Measurements from ENCODE around the gene METTL4.

Gene METTL4, protein sequence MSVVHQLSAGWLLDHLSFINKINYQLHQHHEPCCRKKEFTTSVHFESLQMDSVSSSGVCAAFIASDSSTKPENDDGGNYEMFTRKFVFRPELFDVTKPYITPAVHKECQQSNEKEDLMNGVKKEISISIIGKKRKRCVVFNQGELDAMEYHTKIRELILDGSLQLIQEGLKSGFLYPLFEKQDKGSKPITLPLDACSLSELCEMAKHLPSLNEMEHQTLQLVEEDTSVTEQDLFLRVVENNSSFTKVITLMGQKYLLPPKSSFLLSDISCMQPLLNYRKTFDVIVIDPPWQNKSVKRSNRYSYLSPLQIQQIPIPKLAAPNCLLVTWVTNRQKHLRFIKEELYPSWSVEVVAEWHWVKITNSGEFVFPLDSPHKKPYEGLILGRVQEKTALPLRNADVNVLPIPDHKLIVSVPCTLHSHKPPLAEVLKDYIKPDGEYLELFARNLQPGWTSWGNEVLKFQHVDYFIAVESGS

DNA sequence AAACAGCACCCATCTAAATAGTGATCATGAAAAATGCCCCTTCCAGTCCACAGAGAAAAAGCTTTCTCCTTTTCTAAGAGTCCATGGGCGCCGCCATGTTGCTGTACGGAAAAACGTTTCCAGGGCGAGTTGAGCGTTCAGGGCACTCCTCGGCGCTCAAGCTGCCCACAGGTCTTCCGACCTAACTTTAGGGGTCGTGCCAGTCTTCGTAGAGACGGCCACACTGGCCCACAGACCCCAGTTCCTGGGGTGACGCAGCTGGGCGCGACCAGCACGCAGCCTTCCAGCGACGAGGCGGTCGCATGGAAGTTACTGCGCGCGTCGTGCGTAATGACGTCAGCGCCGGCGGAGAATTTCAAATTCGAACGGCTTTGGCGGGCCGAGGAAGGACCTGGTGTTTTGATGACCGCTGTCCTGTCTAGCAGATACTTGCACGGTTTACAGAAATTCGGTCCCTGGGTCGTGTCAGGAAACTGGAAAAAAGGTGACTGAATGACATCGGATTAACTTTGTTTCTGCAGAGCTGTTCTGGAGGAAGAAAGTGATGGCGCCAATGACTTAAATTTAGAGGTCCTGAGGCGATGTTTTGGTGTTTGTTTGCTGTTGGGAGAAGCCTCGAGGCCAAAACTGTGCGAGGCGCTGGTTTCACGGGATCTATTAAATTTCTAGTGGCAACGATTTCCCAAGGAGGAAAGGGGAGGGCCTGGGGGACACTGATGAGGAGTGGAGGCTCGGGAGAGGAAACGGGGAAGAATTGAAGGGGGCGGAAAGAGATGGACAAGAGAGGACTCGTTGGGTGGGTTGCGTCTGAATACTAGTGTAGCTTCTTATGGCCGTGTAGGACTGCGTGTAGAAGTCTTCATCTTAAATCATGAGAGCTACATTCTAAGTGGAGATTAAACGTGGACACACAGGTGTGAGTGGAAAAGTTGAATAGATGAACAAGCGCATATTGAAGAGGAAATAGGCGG, at the start of gene METTL4, which contains the start of gene NDC80:
Gene METTL4, minus strand, starts transcription at position 306 of the 971 bp plus-strand sequence. CDS start 4,289 bp downstream, outside the sequence.
Gene NDC80, plus strand, starts transcription at position 358 of the 971 bp plus-strand sequence. CDS start 1,429 bp downstream, outside the sequence.
- peak; percentile 69 to 71 for DNase-seq (ENCODE audit: low read depth in 2 of 2)

DNA sequence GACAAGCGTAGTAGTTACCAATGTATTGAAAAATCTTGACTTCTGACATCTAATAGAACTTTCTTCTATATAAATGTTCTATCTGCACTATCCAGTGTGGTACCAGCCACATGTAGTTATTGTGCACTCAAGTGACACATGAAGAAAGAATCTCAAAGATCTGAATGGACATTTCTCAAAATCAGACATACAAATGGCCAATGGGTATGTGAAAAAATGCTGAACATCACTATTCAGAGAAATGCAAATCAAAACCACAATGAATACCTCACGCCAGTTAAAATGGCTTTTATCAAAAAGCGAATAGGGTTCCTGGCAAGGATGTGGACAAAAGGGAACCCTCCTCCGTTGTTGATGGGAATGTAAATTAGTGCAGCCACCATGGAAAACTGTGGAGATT, 46.7 kb upstream of the METTL4 start:
- no peak for DNase-seq (ENCODE audit: low read depth in 2 of 2)

DNA sequence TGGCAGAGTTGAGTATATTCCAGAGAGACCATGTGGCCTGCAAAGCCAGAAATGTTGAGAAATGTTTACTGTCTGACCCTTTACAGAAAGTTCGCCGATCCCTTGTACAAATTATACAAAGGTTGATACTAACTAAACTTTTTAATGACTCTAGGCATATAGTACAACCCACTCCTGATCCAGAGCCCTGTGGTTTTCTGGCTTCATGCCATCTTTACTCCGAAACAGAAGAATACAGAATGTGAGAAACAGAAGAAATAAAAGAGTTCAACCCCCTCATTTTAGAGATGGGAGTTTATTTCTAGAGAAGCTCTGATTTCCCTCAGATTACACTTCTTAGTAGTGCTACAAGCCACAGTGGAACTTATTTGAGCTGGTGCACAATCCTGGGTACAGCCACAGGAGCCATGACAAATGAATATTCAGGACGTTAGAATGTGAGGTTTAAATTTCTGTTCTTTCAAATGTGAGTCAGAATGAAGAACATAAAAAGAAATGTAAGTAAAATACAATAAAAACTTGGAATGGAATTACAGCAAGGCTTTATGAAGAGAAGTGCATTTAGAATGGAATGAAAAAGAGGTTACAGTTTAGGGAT, 46.2 kb upstream of the METTL4 start:
- DNase-seq (ENCODE audit: low read depth in 2 of 2), result no peak

DNA sequence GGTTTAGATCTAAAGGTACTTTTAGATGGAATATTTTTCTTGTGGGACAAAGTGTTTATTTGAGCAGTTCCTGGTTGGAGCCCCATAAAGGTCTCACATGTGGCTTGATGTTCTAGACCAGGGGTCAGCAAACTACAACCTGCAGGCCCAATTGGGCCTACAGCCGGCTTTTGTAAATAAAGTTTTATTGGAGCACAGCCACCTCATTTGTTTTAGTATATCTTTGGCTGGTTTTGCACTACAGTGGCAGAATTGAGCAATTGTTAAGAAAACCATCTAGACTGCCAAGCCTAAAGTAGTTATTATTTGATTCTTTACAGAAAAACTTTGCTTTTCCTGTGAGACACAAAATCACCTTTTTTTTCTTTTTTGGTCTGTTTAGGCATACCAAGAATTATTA, 41.7 kb upstream of the METTL4 start:
- DNase-seq (ENCODE audit: low read depth in 2 of 2), result no peak

DNA sequence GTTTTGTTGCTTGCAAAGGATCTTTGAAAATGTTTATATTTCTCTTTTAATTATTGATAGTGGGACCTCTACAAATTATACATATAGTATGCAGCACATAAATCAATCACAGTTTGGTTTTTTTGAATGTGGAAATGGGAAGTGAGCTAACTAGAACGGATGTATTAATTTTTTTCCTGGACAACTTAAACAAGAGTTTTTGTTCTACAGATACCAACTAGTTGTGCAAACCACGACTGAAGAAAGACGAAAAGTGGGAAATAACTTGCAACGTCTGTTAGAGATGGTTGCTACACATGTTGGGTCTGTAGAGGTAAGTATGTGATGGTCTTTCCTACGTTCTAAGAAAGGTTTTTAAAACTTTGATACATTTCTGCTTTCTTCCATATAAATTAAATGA, 39.2 kb upstream of the METTL4 start:
- DNase-seq (ENCODE audit: low read depth in 2 of 2), result no peak

DNA sequence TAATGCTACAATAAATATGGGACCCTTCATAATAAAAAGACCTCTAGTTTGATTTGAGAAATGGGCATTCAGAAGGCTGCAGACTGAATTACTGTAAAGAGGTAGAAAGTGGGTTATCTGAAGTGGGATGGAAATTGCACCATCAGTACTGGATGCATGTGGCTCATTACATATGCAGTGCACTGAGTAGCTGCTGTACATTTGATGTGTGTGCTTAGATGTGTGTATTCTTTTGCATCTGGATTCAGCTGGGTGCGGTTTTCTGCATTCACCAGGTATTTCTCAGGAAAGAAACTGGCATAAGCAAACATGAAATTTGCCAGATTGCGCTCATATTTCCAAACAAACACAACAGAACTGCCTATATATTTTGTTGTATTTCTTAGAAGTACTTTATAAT, 38.3 kb upstream of the METTL4 start:
- no peak for DNase-seq (ENCODE audit: low read depth in 2 of 2)

DNA sequence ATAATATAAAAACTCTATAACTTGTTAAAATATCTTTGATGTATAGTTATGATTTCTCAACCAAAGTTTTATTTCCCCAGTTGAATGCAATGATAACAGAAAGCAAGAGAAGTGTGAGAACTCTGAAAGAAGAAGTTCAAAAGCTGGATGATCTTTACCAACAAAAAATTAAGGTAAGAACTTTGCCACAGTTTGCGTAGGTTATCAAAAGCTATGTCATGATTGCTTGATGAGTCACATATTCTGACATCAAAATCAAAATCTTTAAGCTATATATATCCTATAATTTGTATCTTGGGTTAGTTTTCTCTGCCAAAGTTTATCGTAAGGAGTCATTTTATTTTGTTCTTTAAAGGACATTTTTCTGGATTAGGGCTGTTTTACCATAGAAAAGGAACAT, 35.0 kb upstream of the METTL4 start:
- DNase-seq (ENCODE audit: low read depth in 2 of 2), result no peak

DNA sequence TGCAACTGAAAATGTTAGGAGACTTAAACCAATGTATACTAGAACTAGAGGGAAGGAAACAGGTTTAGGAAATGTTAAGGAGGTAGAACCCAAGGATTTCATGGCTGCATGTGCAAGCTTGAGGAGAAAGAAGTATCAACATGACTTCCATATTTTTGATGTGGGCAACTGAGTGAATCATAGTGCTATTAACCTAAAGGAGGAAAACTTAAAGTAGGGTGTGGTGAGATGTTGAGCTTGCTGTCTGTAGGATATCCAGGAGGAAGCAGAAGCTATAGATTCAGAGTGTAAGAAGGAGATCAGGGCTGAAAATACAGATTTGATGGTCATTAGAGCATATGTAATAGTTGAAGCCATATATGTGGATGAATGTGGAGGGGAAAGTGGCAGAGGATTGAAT, 31.5 kb upstream of the METTL4 start:
- no peak for DNase-seq (ENCODE audit: low read depth in 2 of 2)

DNA sequence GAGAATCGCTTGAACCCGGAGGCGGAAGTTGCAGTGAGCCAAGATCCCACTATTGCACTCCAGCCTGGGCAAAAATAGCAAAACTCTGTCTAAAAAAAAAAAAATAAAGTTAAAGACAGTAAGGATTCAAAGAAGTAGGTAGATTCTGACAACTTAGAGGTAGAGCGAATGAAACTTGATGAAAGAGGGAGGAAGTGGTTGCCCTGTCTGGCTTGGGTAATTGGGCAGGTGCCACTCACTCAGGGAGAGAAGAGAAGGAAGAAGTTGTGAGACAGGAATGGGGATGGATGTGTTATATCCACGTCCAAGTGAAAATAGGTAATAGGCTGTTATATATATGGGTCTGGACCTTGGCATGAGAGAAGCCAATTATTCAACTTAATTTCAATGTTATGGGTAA, 26.3 kb upstream of the METTL4 start:
- DNase-seq (ENCODE audit: low read depth in 2 of 2), result no peak

DNA sequence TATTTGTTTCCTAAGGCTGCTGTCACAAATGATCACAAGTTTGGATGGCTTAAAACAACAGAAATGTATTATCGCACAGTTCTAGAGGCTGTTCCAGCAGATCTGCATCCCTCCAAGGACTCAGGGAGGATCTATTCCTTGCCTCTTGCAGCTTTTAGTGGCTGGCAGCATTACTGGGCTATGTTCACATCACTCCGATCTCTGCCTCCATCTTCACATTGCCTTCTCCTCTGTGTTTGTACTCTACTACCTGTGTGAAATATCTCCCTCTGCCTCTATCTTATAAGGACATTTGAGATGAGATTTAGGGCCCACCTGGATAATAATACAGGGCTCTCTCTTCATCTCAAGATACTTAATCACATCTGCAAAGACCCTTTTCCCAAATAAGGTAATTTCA, 19.0 kb upstream of the METTL4 start:
- DNase-seq (ENCODE audit: low read depth in 2 of 2), result no peak

DNA sequence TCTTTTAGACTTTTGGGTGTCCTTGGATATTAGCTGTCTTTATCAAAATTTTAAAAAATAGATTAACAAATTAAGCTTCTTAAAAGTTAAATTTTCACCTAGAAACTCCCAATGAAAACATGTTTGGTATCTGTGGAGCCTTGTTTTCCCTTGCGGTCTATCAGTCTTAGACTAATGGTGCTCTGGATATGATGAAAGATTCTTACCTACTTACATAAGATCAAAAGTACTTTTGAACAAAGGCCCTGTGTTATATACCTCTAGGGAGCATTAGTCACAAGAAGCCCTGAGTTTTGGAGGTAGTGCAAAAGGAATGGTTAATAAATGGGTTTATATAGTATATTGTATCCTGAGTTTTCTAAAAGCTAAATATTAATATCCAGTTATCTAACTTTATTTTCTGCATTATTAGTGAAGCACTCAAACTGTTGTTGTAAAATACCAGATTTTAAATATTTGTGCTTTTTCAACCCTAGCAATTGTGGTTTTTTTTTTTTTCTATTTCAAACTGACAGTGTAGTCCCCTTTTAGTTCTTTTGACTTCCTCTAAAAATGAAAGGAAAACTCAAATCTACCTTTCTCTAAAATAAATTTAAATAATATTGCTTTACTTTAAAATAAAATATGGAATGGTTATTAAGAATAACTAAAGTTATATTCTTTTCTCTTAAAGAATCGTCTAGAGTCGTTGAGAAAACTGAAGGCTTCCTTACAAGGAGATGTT, 18.2 kb upstream of the METTL4 start:
- DNase-seq (ENCODE audit: low read depth in 2 of 2), result no peak

DNA sequence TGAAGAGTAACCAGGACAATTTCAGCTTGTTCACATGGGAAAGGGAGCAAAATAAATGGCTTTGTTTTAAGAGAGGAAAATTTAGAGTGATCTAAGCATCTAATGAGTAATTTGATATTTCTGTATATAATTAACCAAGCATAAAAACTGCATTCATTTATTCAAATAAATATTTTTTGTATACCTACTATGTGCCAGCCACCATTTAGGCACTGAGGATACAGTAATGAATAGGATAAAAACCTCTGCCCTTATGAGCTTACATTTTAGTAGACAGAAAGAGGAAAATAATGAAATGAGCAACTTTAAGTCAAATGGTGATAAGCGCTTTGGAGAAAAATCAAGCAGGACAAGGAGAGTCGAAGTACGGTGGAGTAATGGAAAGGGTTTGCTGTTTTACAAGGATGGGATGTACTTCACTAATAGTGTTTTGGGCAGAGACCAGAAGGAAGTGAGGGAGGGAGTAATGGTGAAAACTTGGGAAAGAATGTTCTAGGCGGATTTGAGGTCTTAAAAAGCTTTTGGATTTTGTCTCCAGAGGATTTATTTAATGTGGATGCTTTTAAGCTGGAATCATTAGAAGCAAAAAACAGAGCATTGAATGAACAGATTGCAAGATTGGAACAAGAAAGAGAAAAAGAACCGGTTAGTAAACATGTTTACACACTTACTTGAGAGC, 17.5 kb upstream of the METTL4 start:
- DNase-seq (ENCODE audit: low read depth in 2 of 2), result no peak

DNA sequence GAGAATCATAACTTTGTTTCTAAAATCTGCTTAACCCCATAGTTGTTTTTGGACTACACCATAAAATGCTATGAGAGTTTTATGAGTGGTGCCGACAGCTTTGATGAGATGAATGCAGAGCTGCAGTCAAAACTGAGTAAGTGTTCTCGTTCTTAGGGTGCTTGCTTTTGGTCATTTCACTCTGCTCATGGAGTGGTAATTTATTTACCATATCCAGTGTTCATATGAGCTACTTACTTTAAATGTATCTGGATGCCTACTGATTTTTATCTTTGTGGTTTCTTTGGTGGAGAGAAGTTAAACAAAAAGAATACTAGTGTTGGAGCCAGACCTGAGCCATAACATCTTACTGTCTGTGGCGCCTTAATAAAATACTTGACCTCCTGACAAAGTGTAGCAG, 16.5 kb upstream of the METTL4 start:
- no peak for DNase-seq (ENCODE audit: low read depth in 2 of 2)

DNA sequence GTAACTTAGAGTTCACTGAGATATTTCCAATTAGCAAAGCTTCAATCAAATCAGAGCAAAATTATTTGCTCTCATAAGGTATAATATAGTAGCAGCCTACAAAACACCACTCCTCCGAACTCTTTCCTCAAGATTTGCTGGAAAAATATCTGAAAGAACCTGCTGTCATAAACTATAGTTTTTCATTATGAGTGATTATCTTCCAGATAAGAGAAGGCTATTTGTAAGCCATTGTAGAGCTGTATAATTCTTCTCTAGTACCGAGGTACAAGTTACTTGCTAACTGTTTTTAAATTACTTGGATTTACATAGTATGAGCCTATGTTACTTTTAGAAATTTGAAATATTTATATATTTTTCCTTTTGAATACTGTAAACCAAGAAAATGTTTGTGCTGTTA, 2.1 kb upstream of the METTL4 start:
- DNase-seq (ENCODE audit: low read depth in 2 of 2), result no peak

DNA sequence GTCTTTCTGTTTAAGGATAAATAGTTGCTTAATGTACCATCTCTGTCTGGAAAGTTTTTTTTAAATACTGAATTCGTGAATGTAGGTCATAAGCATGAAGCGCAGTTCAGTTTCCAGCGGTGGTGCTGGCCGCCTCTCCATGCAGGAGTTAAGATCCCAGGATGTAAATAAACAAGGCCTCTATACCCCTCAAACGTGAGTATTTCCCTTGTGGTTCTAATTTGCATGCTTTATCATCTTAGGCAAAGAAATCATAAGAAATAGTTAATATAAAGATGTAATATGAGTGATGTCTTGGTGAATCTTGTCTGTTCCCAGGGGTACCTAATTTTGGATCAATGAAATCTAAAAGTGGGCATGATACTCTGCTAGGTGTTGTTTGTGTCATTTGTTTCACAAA, 1.6 kb upstream of the METTL4 start:
- no peak for DNase-seq (ENCODE audit: low read depth in 2 of 2)

DNA sequence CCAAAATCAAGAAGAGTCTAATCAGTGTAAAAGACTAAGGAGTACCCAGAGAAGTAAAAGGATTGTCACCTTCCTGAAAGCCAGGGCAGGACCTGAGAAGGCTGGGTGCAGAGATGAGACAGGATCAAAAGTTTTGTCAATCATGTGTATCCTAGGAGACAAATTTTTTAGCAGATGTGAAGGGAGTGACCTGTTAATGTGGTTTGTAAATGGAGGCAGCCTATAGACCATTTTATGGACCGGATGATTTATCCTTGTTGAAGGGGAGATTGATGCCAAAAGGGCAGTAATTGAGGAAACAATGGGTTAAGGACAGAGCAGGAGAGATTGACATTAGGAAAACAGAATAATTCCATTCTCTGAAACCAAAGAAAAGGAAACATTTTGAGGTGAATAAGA, 865 bp upstream of the METTL4 start:
- DNase-seq (ENCODE audit: low read depth in 2 of 2), result no peak

DNA sequence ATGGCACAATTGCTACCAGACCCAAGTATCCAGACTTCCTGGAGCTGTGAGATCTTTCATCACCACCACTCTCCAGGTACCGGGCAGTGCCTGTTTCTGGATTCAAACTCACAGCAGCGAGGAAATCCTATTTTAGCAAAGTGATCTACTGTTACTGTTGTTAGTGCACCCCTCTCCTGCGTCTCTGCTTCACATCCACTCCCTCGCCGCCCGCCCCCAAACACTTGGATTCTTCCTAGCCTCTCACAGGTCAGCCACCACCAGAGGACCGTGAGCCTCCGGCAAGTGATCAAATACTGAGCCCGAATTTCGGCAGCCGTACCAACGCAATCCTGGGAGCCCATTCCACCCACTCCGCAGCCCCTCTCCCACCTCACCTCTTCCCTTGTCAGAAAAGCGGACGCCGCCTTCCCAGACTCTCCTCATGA, 519 bp downstream of the METTL4 start:
- DNase-seq (ENCODE audit: low read depth in 2 of 2), result peak in 1 of 2 donors; percentile 40

DNA sequence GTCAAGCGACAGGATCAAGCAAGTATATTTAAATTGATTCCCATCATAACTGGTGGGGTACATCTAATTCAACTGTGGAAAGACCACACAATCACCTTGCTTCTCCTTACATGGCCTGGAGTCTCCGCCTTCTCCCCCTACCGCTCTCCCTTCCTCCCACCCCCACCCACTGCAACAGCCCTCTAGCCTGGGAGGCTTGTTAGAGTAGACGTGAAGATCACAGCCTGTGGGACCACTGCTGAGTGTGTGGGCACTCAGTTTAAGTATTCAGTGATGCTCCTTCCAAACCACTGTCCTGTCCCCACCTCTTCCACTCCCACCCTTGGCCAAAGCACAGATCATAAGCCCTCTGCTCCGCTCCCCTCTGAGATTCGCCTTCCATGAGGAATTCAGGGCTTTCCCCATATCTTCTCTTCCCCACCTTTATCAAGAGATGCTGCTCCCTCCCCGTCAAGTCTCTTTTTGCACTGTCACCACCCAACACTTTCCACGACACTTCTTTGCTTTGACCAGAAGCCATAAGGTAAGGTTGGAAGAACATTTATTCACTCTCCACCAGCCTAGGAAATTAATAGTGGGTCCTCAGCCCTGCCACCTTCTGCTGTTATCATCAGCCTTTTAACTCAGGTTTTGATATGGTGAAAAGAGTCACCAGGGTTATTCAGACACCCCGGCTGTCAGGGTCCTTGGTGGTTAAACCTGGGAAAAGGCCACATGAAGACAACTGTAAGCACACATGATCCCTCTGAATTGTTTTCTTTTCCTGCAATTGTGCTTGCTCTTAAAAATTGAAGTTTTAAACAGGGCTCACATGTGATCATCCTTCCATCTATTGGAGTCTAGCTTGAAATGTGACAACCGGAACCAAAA, 1.7 kb downstream of the METTL4 start:
- no peak for DNase-seq (ENCODE audit: low read depth in 2 of 2)

DNA sequence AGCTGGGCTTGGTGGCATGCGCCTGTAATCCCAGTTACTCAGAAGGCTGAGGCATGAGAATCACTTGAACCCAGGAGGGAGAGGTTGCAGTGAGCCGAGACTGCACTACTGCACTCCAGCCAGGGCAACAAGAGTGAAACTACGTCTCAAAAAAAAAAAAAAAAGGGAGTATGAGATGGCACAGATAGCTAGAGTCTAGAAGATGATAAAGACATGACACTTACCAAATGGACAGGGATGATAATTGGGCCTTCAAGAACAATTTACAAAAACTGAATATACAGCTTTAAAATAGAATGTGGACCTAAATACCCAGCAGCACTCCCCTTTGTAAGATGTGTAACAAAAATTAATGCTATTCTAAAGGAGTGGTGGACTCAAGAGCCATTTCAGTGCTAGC, 2.7 kb downstream of the METTL4 start:
- no peak for DNase-seq (ENCODE audit: low read depth in 2 of 2)

DNA sequence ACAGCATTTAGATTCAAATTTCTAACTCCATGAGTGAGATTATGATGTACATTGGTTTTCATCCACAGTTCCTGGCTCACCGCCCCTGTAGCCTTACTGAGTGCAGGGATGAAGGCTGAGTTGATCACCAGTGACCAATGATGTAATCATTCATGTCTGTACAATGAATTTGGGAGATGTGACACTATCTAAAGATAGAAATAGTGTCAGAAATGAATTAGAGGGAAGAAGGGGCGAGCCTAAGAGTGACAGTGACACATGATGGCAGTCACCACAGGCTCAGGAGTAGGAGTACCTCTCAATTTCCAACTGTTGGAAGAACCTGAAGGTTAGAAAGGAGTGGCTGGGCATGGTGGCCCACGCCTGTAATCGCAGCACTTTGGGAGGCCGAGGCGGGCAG, 3.2 kb downstream of the METTL4 start:
- DNase-seq (ENCODE audit: low read depth in 2 of 2), result no peak

Data from stimulated activated CD8-positive, alpha-beta memory T cell treated with anti-CD3 and anti-CD28 coated beads, Interleukin-15, amount 100 ng/mL, for 4 hours (primary cell).